ENCODE measurements around the gene EFCAB5. TPM values are rescaled to one million over a fixed set of nuclear protein-coding genes. Genes with fewer than 3 reads are reported as not detected.
"Not testable (repeated sequence)": the region's sequence is repeated elsewhere in the genome, so short reads cannot be mapped to it uniquely, and the experiment has no call there.

Gene EFCAB5
- total RNA-seq, 1 donor from 2014 or later = 0.30 TPM

DNA sequence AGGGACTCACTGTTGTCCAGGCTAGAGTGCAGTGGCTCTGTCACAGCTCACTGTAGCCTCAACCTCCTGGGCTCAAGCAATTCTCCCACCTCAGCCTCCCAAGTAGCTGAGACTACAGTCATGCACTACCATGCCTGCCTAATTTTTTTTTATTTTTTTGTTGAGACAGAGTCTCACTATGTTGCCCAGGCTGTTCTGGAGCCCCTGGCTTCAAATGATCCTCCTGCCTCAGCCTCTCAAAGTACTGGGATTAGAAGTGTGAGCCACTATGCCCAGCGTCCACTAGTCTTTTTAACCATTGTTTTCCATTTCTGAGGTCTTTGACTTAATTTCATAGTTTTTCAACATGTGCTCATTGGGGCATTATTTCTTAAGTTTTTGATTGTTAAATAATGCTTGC, 188.7 kb downstream of the EFCAB5 start:
- DNase-seq (ENCODE audit: low read depth, low spot score) = no peak
- H3K9me3 Mint-ChIP-seq = no peaks in the 10 kb centered on the region
- H3K27ac Mint-ChIP-seq (ENCODE audit: unreplicated experiment) = no peak overlapping the region
- H3K4me1 Mint-ChIP-seq = peaks cover 15% of the 10 kb centered on the region
- H3K27me3 Mint-ChIP-seq (ENCODE audit: low read depth) = no peaks in the 10 kb centered on the region
- no peak overlapping the region for H3K4me3 Mint-ChIP-seq
- peaks cover 18% of the 10 kb centered on the region for H3K36me3 Mint-ChIP-seq (ENCODE audit: low read depth)
- TF ChIP-seq, protein P1, sequence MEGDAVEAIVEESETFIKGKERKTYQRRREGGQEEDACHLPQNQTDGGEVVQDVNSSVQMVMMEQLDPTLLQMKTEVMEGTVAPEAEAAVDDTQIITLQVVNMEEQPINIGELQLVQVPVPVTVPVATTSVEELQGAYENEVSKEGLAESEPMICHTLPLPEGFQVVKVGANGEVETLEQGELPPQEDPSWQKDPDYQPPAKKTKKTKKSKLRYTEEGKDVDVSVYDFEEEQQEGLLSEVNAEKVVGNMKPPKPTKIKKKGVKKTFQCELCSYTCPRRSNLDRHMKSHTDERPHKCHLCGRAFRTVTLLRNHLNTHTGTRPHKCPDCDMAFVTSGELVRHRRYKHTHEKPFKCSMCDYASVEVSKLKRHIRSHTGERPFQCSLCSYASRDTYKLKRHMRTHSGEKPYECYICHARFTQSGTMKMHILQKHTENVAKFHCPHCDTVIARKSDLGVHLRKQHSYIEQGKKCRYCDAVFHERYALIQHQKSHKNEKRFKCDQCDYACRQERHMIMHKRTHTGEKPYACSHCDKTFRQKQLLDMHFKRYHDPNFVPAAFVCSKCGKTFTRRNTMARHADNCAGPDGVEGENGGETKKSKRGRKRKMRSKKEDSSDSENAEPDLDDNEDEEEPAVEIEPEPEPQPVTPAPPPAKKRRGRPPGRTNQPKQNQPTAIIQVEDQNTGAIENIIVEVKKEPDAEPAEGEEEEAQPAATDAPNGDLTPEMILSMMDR (conservative IDR thresholded peaks at IDR 0.05) = no peak

DNA sequence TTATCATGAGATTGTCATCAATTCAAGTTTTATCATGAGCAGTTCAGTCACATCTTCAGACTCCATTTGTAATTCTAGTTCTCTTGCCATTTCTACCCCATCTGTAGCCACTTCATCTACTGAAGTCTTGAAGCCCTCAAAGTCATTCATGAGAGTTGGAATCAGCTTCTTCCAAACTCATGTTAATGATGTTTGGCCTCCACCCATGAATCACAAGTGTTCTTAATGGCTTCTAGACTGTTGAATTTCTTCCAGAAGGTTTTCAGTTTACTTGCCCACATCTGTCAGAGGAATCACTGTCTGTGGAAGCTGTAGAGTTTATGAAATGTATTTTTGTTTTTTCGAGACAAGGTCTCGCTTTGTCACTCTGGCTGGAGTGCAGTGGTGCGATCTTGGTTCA, 191.2 kb downstream of the EFCAB5 start:
- Mint-ChIP-seq H3K27ac (ENCODE audit: unreplicated experiment) (no peak overlapping the region), H3K9me3 (no peaks in the 10 kb centered on the region), H3K4me1 (peaks cover 10% of the 10 kb centered on the region), H3K27me3 (ENCODE audit: low read depth) (no peaks in the 10 kb centered on the region), H3K4me3 (no peak overlapping the region), H3K36me3 (ENCODE audit: low read depth) (peaks cover 18% of the 10 kb centered on the region)
- TF ChIP-seq, protein P1 (conservative IDR thresholded peaks at IDR 0.05) = no peak
- no peak for DNase-seq (ENCODE audit: low read depth, low spot score)

DNA sequence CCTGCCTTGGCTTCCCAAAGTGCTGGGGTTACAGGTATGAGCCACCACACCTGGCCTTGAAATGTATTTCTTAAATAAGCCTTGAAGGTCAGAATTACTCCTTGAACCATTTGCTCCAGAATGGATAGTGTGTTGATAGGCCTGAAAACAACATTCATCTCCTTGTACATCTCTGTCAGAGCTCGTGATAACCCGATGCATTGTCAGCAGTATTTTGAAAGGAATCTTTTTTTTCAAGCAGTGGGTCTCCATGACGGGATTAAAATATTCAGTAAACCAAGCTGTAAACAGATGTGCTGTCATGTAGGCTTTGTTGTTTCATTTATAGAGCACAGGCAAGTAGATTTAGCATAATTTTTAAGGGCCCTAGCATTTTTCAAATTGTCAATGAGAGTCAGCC, 191.8 kb downstream of the EFCAB5 start:
- H3K4me3 Mint-ChIP-seq = no peak overlapping the region
- TF ChIP-seq, protein P1 (conservative IDR thresholded peaks at IDR 0.05) = no peak
- H3K27ac Mint-ChIP-seq (ENCODE audit: unreplicated experiment) = no peak overlapping the region
- peaks cover 18% of the 10 kb centered on the region for H3K36me3 Mint-ChIP-seq (ENCODE audit: low read depth)
- no peaks in the 10 kb centered on the region for H3K9me3 Mint-ChIP-seq
- peaks cover 10% of the 10 kb centered on the region for H3K4me1 Mint-ChIP-seq
- no peaks in the 10 kb centered on the region for H3K27me3 Mint-ChIP-seq (ENCODE audit: low read depth)
- no peak for DNase-seq (ENCODE audit: low read depth, low spot score)

DNA sequence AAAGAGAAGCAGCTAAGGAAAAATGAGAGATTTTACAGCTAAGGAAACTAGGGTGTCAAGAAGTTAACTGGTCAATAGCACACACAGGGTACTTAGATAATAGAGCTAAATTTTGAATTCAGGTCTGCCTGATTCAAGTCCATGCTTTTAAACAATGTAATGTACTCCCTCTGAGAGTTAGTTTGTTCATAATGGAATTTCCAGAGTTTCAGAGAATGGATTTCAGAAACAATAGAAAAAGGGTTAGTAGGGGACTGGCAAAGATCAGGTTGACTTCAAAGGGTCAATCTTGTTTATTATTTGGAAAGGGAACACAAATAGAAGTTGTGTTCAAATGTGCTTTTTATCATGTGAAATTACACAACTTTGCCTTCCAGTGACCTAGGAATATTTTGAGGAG, 193.1 kb downstream of the EFCAB5 start:
- H3K27me3 Mint-ChIP-seq (ENCODE audit: low read depth) = no peaks in the 10 kb centered on the region
- H3K4me1 Mint-ChIP-seq = peaks cover 10% of the 10 kb centered on the region
- TF ChIP-seq, protein P1 (conservative IDR thresholded peaks at IDR 0.05) = no peak
- peaks cover 21% of the 10 kb centered on the region for H3K36me3 Mint-ChIP-seq (ENCODE audit: low read depth)
- H3K27ac Mint-ChIP-seq (ENCODE audit: unreplicated experiment) = no peak overlapping the region
- H3K9me3 Mint-ChIP-seq = no peaks in the 10 kb centered on the region
- no peak overlapping the region for H3K4me3 Mint-ChIP-seq
- no peak for DNase-seq (ENCODE audit: low read depth, low spot score)

DNA sequence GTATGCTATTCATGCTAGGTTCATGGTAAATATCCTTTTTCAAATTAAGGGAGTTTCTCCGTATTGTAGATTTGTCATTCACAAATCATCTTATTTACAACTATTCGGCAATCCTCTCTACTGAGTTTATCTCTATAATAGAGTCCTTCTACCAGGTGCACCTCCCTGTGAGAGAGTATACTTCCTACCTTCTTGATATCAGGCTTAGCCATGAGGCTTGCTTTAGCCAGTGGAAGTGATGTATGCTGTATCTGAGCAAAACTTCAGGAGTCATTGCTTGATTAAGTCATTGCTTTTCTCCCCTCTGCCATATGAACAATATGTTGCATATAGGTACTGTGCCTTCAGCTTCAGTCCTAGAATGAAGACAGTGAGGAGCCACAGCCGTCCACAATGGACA, 195.7 kb downstream of the EFCAB5 start:
- Mint-ChIP-seq H3K36me3 (ENCODE audit: low read depth) (peaks cover 21% of the 10 kb centered on the region), H3K4me3 (no peak overlapping the region), H3K4me1 (peaks cover 10% of the 10 kb centered on the region), H3K27me3 (ENCODE audit: low read depth) (no peaks in the 10 kb centered on the region), H3K9me3 (no peaks in the 10 kb centered on the region), H3K27ac (ENCODE audit: unreplicated experiment) (no peak overlapping the region)
- TF ChIP-seq, protein P1 (conservative IDR thresholded peaks at IDR 0.05) = no peak
- no peak for DNase-seq (ENCODE audit: low read depth, low spot score)

DNA sequence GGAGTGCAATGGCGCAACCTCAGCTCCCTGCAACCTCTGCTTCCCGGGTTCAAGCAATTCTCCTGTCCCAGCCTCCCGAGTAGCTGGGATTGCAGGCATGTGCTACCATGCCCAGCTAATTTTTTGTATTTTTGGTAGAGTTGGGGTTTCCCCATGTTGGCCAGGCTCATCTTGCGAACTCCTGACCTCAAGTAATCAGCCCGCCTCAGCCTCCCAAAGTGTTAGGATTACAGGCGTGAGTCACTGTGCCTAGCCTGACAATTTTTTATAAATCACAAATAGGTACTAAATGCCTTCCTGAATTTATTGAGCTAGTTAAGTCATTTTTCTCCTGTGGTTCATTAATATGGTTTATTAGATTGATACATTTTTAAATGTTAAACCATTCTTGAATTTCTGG, 206.4 kb downstream of the EFCAB5 start:
- H3K4me1 Mint-ChIP-seq; H3K9me3 Mint-ChIP-seq; H3K27ac Mint-ChIP-seq (ENCODE audit: unreplicated experiment); DNase-seq (ENCODE audit: low read depth, low spot score); H3K36me3 Mint-ChIP-seq (ENCODE audit: low read depth); H3K4me3 Mint-ChIP-seq; H3K27me3 Mint-ChIP-seq (ENCODE audit: low read depth): not testable (repeated sequence)
